HG03457 (cell line): ENCODE results near the gene SPAG17.

ENCODE experiments used
- ATAC-seq: cut with Tn5 transposase; IDR thresholded peaks from one replicate; pipeline ENCODE4 v1.9.1; 2021; ENCODE audit warnings: moderate number of reproducible peaks; ENCODE audit not compliant: unreplicated experiment

The SPAG17 gene

DNA sequence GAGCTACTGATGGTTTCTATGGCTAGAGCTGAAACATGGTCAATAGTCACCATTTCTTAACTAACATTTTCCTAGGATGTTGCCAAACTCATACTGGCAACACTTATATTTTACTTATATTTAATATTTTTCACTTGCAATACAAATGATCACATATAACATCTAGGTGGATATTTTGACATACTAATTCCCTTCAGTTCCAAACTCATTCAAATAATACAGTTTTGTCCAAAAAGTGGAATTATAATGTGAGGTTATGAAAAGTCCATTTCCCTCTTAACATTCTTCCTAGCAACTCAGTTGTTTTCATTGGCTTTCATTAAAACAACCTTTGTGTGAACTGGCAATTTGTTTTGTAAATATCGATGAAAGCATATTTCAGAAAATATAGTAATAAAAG is 16.0 kb downstream of the SPAG17 start:
- no peak for ATAC-seq

DNA sequence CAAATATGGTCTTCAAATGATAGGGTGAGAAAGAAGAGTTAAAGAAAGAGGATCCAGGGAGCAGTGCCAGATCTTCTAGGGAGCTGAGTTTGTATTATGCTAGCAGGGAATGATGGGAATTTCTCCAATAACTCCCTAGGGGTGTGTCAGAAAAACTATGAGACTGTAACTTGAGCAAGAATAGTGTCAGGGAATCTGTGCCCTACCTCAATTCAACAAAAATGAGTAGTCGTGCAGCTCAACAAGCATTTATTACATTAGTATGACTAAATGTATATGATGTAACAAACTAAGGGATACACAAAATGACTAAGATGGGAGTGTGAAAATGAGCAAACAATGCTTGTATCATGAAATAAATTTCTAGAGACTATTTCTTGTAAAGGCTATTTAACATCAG is 24.2 kb downstream of the SPAG17 start:
- no peak for ATAC-seq

DNA sequence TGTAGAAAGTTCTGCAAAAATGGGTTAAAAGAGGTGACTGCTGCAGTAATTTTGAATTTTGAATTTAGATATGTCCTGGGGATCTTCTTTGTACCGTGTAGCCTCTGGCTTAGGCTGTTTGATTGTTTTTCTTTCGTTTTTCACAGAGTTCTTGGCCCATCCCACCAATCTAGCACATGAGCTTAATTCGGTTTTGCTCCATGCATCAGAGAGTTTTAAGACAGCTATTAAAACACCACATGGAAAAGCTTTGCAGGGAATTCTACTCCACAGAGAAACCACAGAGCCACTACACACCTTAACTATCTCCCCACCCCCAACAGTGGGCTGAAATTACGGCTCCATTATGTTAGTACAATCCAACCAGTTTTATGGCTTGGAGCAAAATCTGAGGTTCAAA is 25.5 kb downstream of the SPAG17 start:
- no peak for ATAC-seq

DNA sequence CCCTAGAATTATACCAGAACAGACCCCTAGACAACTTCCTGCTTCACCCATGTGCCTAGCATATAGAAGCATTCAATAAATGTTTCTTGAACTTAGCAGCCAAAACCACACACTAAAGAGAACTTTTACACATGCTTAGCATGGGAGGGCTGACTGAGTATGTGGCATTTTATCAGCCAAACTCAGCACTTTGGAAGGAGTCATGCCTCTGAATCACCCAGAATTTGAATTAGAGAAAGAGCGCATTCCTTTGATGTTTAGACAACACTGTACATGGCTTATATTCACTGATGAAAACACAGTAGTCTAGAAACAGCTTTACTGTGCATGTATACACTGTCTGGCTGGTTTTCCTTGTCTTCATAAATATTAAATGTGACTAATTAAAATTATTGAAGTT is 26.1 kb downstream of the SPAG17 start:
- ATAC-seq, result no peak

DNA sequence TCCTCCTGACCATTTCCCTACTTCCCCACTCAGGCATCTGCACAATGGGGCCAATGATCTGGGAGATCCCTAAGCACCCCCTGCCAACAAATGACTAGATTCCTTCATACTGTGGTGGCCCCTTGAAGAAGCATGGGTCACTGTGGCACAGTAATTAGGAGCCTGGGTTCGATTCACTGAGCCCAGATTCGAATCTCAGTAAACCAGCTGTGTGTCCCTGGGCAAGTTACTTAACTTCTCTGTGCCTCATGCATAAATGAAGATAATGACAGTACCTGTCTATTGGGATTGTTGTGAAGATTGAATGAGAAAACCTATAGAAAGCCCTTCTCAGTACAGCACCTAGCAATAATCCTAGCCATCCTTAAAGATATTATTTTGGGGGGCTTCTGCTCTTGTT is 27.5 kb downstream of the SPAG17 start:
- ATAC-seq, result no peak

DNA sequence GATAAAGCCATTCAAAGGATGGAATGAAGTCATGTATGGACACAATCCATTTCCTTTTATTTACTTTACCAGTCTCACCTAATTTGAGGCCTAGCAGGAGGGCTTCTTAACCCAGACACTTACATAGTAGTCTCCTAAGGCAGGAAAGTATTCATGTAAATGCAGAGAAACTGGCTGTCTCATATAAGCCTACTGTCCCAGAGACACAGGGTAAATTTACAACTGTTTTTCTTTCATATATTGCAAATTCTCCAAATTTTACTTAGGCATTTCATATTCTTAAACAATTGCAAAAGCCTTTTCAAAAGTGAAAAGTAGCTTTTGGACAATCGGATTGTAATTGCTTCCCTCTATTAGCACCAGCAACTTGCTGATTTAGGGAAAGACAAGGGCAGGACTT is 29.9 kb downstream of the SPAG17 start:
- no peak for ATAC-seq

DNA sequence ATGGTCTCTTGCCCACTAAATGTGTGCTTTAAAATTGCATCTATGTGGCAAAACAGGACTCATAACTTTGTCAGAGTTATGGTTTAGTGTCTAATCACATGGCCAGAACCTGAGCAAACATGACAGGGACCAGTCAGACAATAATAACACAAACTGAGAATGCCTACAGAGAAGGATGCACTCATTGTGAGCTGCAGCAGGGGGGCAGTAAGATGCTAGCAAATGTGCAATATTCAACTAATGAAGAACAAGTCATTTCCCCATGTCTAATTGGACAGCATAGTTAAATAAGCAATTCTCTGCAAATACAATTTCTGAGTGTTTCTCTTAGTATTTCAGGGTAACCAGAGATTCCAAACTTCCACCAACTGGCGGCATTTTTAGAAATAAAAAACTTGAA is 30.8 kb downstream of the SPAG17 start:
- ATAC-seq, result no peak

DNA sequence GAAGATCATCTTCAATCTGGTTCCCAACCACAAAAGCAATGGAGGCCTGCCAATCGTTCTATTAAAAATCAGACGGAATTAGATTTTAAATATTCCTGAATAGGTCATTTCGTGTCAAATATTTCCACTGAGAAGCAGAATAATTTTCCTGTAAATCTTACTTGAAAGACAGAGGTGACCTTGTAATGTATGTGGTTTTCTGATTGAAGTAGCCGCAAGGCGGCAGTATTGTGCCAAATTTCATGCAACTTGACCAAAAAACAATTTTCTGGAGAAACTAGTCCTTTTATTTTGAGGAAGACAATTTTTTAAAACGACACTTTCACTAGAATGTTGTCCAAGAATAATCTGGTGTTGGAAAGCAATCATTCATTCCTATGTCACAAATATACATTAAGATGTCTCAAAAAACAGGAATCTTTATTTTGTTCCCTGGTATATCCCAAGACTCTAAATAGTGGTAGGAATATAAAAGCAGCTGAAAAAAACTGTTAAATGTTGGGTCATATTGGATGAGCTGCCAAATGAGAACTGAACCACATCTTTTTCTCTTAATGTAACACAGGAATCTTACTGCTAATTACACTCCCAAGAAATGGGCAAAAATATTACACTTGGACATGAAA is 33.6 kb downstream of the SPAG17 start:
- no peak for ATAC-seq

DNA sequence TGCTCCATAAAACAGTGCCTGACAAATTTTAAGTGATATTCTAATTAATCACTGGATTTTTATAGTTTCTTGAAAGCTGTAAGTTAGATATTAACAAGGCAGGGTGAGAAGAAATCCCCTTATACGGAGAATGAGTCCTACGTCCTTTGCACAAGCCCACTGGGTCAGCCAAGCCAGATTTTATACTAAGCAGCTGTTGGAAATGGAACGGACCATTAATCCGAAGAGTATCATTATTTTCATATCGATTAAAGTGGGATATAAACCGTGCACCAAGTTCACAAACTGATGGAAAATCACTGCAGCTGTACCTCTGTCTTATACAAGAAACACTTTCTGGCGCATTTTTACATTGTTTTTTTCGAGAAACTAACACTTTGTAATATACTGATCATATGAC is 35.2 kb downstream of the SPAG17 start:
- ATAC-seq, result no peak

DNA sequence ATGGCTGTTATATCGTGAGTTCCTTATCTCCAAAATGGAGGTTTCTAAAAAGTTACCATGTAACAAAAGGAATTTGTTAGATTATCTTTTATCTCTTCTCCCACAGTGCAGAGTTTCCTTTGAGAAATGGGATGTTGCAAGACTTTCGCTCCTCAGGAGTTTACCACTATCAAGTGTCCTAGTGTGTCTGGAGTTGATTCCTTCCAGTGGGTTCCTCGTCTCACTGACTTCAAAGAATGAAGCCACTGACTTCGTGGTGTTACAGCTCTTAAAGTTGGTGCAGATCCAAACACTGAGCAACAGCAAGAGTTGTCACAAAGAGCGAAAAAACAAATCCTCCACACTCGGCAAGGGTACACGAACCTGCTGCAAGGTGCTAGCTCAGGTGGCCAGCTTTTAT is 37.0 kb downstream of the SPAG17 start:
- ATAC-seq, result no peak

DNA sequence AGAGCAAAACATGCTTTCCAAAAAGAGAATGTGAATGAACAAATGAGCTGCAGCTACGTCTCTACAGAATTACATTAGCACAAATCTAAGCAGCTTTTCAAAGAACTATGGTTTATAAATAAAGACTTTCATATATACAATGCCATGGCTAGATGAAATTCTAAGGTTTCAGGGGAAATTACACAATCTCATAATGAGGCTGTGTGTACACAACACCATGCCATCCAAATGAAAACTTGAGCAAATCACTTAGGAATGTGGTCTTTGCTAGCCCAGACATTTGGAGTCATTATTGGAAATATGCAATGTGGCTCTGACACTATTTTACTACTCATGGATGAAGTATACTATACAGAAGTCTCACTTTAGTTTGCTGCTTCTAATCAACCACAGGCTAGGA is 37.5 kb downstream of the SPAG17 start:
- ATAC-seq, result no peak

DNA sequence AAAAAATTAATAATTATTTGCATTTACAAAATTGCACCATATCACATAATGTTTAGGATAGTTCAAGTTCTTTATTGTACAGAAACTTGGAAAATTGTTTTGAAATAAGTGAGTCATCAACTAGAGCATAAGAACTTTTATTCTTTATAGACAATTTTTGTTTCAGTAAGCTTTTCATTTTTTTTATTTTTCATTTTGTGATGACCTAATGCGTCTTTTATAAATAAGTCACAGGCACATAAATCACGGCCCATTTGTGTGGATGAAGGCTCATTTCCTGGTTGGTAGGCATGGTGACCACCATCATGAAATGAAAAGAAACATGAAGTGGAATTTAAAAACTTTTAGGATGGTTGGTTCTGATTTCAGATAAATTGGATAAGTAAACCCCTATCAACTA is 39.3 kb downstream of the SPAG17 start:
- no peak for ATAC-seq

DNA sequence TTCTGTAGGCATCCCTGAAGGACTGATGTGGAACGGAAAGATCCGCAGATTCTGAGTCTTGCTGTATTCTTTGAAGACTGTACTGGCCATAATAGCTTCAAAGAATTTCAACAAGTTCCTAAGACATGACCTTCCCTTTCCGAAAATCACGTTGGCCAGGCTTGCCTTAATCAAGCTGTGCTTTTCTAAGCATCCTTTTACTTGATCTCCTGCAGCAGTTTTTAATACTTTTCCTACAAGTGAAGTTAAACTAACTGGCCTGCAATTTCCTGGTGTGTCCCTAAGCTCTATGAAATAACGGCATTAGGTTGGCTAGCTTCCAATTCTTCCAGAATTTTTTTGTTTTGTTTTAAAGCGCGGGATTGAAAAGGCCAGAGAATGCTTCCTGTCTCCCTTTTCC is 40.3 kb downstream of the SPAG17 start:
- no peak for ATAC-seq

DNA sequence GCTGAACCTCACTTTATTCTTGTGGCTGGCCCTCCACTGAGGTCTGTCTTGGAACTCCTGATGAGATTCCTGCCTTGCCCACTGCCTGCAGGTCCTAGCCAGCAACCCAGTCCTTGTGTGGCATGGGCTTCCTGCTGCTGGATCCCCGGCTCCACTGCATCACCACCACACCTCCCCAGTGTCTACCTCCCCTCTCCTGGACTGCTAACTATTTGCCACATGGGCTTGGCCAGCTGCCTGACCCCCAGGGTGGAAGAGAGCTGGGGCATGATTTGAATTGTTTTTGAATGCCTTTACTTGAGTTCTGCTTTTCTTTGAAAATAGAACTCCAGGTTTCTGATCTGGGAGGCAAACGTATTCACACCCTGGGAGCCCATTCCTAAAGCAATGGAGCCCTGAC is 41.2 kb downstream of the SPAG17 start:
- ATAC-seq, result no peak

DNA sequence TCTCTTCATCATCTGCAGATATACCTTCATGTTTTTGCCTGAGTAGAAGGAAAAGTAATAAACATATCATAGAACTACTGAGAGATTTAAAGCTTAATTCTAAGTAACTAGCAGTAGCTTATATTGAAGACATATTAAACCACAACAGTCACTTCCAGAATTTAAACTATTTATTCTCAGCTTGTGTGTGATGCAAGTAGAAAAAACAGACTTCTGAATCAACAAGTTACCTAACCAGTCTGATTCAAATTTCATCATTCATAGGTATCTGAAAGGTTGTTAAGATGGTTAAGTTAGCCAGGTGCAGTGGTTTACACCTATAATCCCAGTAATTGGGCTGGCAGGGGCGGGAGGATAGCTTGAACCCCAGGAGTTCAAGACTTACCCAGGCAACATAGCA is 41.9 kb downstream of the SPAG17 start:
- ATAC-seq, result no peak

DNA sequence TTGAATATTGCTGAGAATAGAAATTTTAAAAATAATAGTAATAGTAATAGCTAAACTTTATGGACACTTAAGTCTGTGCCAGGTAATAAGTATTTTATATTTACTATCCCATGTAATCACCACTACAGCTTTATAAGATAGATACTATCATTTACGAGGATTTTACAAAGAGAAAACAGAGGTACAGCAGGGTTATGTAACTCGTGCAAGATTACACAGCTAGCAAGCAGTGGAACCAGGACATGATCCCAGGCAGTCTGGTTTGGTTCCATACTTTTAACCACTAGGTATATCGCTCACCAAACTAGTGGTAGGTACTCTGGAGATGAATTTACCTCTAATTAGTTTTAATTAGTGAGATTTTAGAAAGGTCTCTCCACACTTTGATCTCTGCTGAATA is 42.5 kb downstream of the SPAG17 start:
- ATAC-seq, result no peak

DNA sequence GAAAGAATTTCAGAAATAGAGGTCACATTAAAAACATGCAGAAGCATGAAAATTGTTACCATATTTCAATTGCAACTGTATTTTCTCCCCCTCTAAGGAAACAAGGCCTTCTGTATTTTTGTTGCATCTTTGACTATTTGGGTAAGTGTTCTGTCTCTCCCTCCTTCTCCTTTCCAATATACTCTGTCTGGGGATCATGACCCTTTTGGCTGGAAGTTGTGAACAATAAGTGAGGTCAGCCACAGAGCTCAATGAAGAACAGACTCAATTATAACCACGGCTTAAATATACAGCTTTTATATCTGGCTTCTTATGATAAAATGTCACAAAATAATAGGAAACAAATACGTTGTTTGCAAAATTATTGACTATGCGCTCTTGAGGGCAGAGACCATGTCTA is 47.1 kb downstream of the SPAG17 start:
- no peak for ATAC-seq

DNA sequence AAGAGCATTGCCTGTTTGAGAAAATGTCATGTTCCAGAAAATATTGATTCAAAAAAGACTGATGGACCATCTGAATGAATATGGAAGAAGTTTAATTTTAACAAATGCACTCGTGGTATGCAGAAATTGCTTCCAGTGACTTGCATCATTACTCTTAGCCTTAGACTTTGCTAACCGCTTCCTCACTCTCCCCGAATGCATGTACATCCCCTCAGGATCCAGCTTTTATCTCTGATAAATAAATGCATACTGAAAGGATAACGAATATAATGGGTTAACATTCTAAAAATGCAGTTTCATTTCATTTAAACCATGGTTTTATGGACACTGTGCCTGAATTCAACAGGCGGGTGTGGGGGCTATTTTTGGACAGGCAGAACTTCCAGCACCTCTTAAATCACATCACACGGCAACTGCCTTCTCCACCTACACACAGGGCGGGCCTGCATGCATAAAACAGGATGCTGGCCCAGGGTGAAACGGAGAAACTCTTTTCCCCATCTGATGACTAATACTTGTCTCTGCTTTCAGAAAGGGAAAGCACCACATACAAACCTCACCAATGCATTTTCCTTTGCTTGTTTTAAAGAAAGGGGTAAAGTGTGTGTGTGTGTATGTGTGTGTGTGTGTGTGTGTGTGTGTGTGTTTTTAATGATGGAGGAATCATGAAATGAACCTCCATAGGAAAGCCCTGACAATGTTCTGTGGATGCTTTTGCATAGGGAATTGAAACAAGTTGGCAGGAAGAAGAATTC is 48.7 kb downstream of the SPAG17 start:
- peak; percentile 99 for ATAC-seq

DNA sequence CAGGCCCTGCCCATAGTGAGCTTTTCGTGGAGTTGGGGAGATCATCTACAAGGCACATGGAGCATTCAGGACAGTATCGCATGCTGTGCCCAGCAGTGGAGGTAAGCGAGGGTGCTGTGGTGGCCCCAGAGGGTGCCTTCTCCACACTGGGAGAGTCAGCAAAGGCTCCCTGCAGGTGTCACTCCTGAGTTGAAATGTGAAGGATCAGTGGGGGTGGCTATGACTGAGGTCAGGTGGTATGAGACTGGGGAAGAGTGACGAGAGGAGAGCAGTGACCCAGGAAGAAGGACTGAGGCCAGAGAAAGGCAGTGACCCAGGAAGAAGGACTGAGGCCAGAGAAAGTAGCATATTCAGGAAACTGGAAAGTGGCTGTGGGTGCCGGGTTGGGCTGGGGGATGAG is 53.0 kb downstream of the SPAG17 start:
- no peak for ATAC-seq

DNA sequence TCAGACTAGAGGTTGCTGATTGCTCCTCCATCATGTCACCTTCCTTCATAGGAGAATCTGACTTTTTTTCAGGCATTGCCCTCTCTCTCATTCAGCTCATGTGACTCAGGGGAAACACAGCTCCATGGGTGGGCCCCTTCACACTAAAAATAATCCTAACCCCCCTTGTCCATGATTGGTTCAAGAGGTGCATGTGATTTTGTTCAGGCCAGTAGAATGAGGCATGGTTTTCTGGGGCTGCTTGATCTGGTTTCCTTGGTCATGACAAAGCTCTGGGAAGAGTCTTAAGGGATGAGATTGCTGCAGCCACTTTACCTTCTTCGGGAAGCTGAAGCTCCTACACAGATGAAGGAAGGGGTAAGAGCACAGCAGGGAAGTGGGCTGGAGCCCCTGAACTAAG is 56.3 kb downstream of the SPAG17 start:
- no peak for ATAC-seq

DNA sequence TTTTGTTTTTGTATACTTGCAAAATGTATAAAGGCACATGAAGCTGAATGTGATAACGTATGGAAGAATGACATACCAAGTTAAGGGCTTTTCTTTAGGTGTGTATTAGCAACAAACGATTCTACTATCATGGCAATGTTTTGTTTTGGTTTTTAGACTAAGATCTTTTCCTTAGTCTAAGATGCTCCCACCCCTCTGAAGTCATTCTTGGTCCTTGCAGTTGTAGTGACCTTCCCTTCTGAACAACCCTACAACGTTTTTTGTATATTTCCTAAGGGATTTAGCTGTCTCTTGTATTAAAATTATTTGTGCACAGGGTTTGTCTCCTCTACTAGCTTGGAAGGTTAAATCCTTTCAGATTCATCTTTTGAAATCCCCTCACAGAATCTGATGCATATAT is 61.0 kb downstream of the SPAG17 start:
- no peak for ATAC-seq

DNA sequence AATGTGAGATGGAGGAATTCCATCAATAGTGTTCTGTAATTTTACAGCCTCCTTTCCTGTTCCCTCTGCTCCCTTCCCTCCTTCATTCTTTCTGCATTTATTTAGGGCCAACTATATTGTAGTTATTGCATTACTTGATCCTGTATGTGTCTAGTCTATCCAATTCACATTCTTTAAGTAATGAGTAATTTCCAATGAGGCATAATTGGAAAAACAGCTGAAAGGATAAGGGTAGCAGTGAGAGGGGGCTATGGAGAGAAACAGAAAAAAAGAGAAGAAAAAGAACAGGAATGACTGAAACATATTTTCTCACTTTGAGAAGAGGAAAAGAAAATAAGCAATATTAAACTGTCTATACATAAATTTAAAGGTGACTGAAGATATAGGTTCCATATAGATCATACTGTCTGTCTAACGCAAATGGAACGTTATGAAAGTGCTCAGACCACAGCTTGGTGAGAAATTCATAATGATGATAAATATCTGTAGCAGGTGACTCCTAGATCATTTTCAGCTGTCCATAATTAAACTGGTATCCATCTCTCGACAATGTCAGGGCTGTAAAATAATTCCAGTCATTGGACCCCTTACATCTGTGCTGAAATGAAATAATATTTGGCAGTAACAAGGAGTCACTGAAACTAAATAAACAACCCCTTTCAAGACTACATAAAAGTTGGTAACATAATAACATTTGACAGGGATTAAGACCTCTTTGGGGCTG is 61.8 kb downstream of the SPAG17 start:
- ATAC-seq, result no peak
